ENCODE measurements around the gene CAPN1.
"Not testable (repeated sequence)": the region's sequence is repeated elsewhere in the genome, so short reads cannot be mapped to it uniquely, and the experiment has no call there.

CAPN1 gene

GRCh38 chr11:65147352-65148075 lies 34.2 kb upstream of the CAPN1 start:
- no peaks in the 10 kb centered on the region for H3K79me2 ChIP-seq (ENCODE audit: low read length)
- no peak overlapping the region for H3K4me2 ChIP-seq (ENCODE audit: low read depth, low read length)
- no peaks in the 10 kb centered on the region for H3K27me3 ChIP-seq (replicated peaks; ENCODE audit: insufficient read depth, low read length)
- H2AFZ ChIP-seq (ENCODE audit: low read length), result no peak overlapping the region
- H3K4me3 ChIP-seq (ENCODE audit: low read length), result no peak overlapping the region
- H3K9me3 ChIP-seq (replicated peaks; ENCODE audit: insufficient read depth, low read length), result no peaks in the 10 kb centered on the region
- no peaks in the 10 kb centered on the region for H3K4me1 ChIP-seq (ENCODE audit: low read length)
- no peak overlapping the region for H3K27ac ChIP-seq (ENCODE audit: low read length)
- H3K9me2 ChIP-seq (replicated peaks; ENCODE audit: insufficient read depth, low read length), result no peaks in the 10 kb centered on the region
- no peaks in the 10 kb centered on the region for H4K20me1 ChIP-seq (ENCODE audit: insufficient read depth, low read length)
- no peak for DNase-seq
- TF ChIP-seq CTCF (IDR thresholded peaks at IDR 0.05; ENCODE audit: low read length) (no peak), EZH2 (optimal IDR thresholded peaks at IDR 0.05; ENCODE audit: low read depth, low read length) (no peak), EZH2phosphoT487 (IDR thresholded peaks at IDR 0.05; ENCODE audit: low read length) (no peak)
- no peaks in the 10 kb centered on the region for H3F3A ChIP-seq (ENCODE audit: insufficient read depth, low read length)
- H3K36me3 ChIP-seq (replicated peaks; ENCODE audit: insufficient read depth, low read length), result no peaks in the 10 kb centered on the region
- H3K9ac ChIP-seq (ENCODE audit: low read length), result no peak overlapping the region

- Histone ChIP-seq H3F3A (ENCODE audit: insufficient read depth, low read length) (no peaks in the 10 kb centered on the region), H3K9me2 (replicated peaks; ENCODE audit: insufficient read depth, low read length) (no peaks in the 10 kb centered on the region), H3K27me3 (replicated peaks; ENCODE audit: insufficient read depth, low read length) (no peaks in the 10 kb centered on the region), H4K20me1 (ENCODE audit: insufficient read depth, low read length) (no peaks in the 10 kb centered on the region), H3K9ac (ENCODE audit: low read length) (no peak overlapping the region), H3K4me2 (ENCODE audit: low read depth, low read length) (no peak overlapping the region), H3K79me2 (ENCODE audit: low read length) (no peaks in the 10 kb centered on the region), H2AFZ (ENCODE audit: low read length) (no peak overlapping the region), H3K4me1 (ENCODE audit: low read length) (no peaks in the 10 kb centered on the region), H3K27ac (ENCODE audit: low read length) (no peak overlapping the region), H3K9me3 (replicated peaks; ENCODE audit: insufficient read depth, low read length) (no peaks in the 10 kb centered on the region), H3K4me3 (ENCODE audit: low read length) (no peak overlapping the region), H3K36me3 (replicated peaks; ENCODE audit: insufficient read depth, low read length) (no peaks in the 10 kb centered on the region)
- no peak for DNase-seq
- TF ChIP-seq EZH2 (optimal IDR thresholded peaks at IDR 0.05; ENCODE audit: low read depth, low read length) (no peak), EZH2phosphoT487 (IDR thresholded peaks at IDR 0.05; ENCODE audit: low read length) (no peak), CTCF (IDR thresholded peaks at IDR 0.05; ENCODE audit: low read length) (no peak)
Observed at GRCh38 chr11:65148657-65149056, 33.1 kb upstream of the CAPN1 start.

GRCh38 chr11:65150131-65150508 lies 31.6 kb upstream of the CAPN1 start:
- H3F3A ChIP-seq (ENCODE audit: insufficient read depth, low read length); H3K36me3 ChIP-seq (replicated peaks; ENCODE audit: insufficient read depth, low read length); H3K9ac ChIP-seq (ENCODE audit: low read length); H2AFZ ChIP-seq (ENCODE audit: low read length); H3K27ac ChIP-seq (ENCODE audit: low read length); H3K4me3 ChIP-seq (ENCODE audit: low read length); H3K4me2 ChIP-seq (ENCODE audit: low read depth, low read length); H3K79me2 ChIP-seq (ENCODE audit: low read length); H3K9me2 ChIP-seq (replicated peaks; ENCODE audit: insufficient read depth, low read length); H3K27me3 ChIP-seq (replicated peaks; ENCODE audit: insufficient read depth, low read length); H3K9me3 ChIP-seq (replicated peaks; ENCODE audit: insufficient read depth, low read length); DNase-seq; H3K4me1 ChIP-seq (ENCODE audit: low read length); H4K20me1 ChIP-seq (ENCODE audit: insufficient read depth, low read length): not testable (repeated sequence)

GRCh38 chr11:65150509-65151299 lies 31.0 kb upstream of the CAPN1 start:
- Histone ChIP-seq H3K36me3 (replicated peaks; ENCODE audit: insufficient read depth, low read length) (no peaks in the 10 kb centered on the region), H3K27ac (ENCODE audit: low read length) (no peak overlapping the region), H3K9me3 (replicated peaks; ENCODE audit: insufficient read depth, low read length) (no peaks in the 10 kb centered on the region), H2AFZ (ENCODE audit: low read length) (no peak overlapping the region), H4K20me1 (ENCODE audit: insufficient read depth, low read length) (no peaks in the 10 kb centered on the region), H3K27me3 (replicated peaks; ENCODE audit: insufficient read depth, low read length) (no peaks in the 10 kb centered on the region), H3K4me3 (ENCODE audit: low read length) (no peak overlapping the region), H3K4me1 (ENCODE audit: low read length) (no peaks in the 10 kb centered on the region), H3K4me2 (ENCODE audit: low read depth, low read length) (no peak overlapping the region), H3K79me2 (ENCODE audit: low read length) (no peaks in the 10 kb centered on the region), H3F3A (ENCODE audit: insufficient read depth, low read length) (no peaks in the 10 kb centered on the region), H3K9me2 (replicated peaks; ENCODE audit: insufficient read depth, low read length) (no peaks in the 10 kb centered on the region), H3K9ac (ENCODE audit: low read length) (no peak overlapping the region)
- no peak for DNase-seq
- no peak for TF ChIP-seq EZH2 (optimal IDR thresholded peaks at IDR 0.05; ENCODE audit: low read depth, low read length)
- TF ChIP-seq EZH2phosphoT487 (IDR thresholded peaks at IDR 0.05; ENCODE audit: low read length), result no peak
- no peak for TF ChIP-seq CTCF (IDR thresholded peaks at IDR 0.05; ENCODE audit: low read length)

Measured in MM.1S (cell line).